NB4 (cell line): ENCODE results near the gene XRCC5.

Source experiments
- TF ChIP-seq, protein P1 (sequence below): IDR thresholded peaks from one replicate; pipeline ENCODE4 v1.5.1; 2012; ENCODE audit warnings: low read depth, low read length
- TF ChIP-seq, protein P2 (sequence below): IDR thresholded peaks from 2 replicates; pipeline ENCODE4 v1.6.1; 2011; ENCODE audit warnings: low read depth, low read length

DNA sequence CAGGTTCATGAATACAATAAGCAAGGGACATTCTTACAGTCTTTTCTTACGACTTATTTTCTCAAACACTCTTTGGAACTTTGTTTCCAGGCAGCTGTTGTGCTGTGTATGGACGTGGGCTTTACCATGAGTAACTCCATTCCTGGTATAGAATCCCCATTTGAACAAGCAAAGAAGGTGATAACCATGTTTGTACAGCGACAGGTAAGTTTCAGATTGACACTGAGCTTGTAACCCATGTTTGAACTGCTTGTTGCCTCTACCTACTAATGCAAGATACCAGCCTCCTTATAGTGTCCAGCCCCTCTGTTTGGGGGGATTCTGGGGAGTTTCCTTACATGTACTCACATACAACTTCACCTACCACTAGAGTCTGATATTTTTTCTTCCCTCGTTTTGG is 3.8 kb downstream of the XRCC5 start:
- TF ChIP-seq, protein P1, sequence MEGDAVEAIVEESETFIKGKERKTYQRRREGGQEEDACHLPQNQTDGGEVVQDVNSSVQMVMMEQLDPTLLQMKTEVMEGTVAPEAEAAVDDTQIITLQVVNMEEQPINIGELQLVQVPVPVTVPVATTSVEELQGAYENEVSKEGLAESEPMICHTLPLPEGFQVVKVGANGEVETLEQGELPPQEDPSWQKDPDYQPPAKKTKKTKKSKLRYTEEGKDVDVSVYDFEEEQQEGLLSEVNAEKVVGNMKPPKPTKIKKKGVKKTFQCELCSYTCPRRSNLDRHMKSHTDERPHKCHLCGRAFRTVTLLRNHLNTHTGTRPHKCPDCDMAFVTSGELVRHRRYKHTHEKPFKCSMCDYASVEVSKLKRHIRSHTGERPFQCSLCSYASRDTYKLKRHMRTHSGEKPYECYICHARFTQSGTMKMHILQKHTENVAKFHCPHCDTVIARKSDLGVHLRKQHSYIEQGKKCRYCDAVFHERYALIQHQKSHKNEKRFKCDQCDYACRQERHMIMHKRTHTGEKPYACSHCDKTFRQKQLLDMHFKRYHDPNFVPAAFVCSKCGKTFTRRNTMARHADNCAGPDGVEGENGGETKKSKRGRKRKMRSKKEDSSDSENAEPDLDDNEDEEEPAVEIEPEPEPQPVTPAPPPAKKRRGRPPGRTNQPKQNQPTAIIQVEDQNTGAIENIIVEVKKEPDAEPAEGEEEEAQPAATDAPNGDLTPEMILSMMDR: no peak
- TF ChIP-seq, protein P2, sequence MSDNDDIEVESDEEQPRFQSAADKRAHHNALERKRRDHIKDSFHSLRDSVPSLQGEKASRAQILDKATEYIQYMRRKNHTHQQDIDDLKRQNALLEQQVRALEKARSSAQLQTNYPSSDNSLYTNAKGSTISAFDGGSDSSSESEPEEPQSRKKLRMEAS: no peak
